GM23338 (cell line): ENCODE measurements around the gene NEU1.

Experiments
- CREB1 ChIP-seq: fragments of 250-450 bp; sonication (Bioruptor Pico); IDR thresholded peaks from 2 replicates; pipeline ENCODE4 v1.5.0; 2020; ENCODE audit warnings: low read depth, mild to moderate bottlenecking, moderate library complexity
- EZH2 ChIP-seq: fragments of 200-600 bp; sonication (generic); IDR thresholded peaks from one replicate; pipeline ENCODE4 v1.8.0; 2017; ENCODE audit warnings: antibody characterized with exemption, mild to moderate bottlenecking, low read depth; ENCODE audit not compliant: unreplicated experiment
- EZH2phosphoT487 ChIP-seq: fragments of 200-600 bp; sonication (generic); IDR thresholded peaks from one replicate; pipeline ENCODE4 v1.8.1; 2018; ENCODE audit warnings: antibody characterized with exemption; ENCODE audit not compliant: unreplicated experiment
- POLR2AphosphoS5 ChIP-seq: IDR thresholded peaks from 2 replicates; pipeline ENCODE4 v1.6.1; 2016; ENCODE audit warnings: antibody characterized with exemption, low read depth
- TF ChIP-seq, protein P1 (sequence below), 2 experiments: fragments of 200-600 bp in 1 of 2; sonication (generic) in 1 of 2; conservative IDR thresholded peaks; 2 replicates each; pipeline versions ENCODE4 v1.5.1 to v1.6.1; 2016 to 2017; ENCODE audit warnings: antibody characterized with exemption in 2 of 2, low read depth in 2 of 2, mild to moderate bottlenecking in 2 of 2, moderate library complexity in 1 of 2
- TF ChIP-seq, protein P2 (sequence below): IDR thresholded peaks from one replicate; pipeline ENCODE4 v1.6.1; 2018; ENCODE audit warnings: antibody characterized with exemption; ENCODE audit not compliant: unreplicated experiment

DNA sequence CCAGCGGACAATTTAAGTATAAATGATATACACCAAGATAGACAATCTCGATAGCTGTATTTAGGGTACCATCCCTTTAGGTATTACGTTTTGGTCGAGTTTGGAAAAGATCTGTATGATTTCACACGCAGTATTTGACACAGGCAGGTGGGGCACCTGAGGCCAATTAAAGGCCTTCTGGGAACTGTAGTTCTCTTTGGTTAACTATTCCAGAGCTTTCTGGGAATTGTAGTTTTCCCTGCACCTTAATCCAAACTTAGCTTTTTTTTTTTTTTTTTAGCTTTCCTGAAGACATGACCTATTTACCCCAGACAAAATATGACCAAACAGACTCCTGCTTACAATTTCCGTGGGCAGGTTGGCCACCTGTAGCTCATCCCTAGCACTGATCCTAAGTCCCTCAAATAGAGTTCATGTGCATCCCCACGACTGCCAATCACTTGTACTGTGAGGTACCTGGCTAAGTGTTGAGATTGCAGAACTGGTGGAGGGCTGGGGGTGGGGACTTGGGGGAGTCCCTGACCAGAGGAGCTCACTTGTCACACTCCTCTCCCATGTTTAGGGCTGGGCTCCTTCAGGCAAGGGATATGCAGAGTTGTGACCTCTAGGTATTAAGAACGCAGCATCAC is 35.9 kb upstream of the NEU1 start:
- TF ChIP-seq, protein P1, sequence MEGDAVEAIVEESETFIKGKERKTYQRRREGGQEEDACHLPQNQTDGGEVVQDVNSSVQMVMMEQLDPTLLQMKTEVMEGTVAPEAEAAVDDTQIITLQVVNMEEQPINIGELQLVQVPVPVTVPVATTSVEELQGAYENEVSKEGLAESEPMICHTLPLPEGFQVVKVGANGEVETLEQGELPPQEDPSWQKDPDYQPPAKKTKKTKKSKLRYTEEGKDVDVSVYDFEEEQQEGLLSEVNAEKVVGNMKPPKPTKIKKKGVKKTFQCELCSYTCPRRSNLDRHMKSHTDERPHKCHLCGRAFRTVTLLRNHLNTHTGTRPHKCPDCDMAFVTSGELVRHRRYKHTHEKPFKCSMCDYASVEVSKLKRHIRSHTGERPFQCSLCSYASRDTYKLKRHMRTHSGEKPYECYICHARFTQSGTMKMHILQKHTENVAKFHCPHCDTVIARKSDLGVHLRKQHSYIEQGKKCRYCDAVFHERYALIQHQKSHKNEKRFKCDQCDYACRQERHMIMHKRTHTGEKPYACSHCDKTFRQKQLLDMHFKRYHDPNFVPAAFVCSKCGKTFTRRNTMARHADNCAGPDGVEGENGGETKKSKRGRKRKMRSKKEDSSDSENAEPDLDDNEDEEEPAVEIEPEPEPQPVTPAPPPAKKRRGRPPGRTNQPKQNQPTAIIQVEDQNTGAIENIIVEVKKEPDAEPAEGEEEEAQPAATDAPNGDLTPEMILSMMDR (conservative IDR thresholded peaks at IDR 0.05; ENCODE audit: low read depth in 2 of 2): no peak
- TF ChIP-seq EZH2: no peak
- TF ChIP-seq, protein P2, sequence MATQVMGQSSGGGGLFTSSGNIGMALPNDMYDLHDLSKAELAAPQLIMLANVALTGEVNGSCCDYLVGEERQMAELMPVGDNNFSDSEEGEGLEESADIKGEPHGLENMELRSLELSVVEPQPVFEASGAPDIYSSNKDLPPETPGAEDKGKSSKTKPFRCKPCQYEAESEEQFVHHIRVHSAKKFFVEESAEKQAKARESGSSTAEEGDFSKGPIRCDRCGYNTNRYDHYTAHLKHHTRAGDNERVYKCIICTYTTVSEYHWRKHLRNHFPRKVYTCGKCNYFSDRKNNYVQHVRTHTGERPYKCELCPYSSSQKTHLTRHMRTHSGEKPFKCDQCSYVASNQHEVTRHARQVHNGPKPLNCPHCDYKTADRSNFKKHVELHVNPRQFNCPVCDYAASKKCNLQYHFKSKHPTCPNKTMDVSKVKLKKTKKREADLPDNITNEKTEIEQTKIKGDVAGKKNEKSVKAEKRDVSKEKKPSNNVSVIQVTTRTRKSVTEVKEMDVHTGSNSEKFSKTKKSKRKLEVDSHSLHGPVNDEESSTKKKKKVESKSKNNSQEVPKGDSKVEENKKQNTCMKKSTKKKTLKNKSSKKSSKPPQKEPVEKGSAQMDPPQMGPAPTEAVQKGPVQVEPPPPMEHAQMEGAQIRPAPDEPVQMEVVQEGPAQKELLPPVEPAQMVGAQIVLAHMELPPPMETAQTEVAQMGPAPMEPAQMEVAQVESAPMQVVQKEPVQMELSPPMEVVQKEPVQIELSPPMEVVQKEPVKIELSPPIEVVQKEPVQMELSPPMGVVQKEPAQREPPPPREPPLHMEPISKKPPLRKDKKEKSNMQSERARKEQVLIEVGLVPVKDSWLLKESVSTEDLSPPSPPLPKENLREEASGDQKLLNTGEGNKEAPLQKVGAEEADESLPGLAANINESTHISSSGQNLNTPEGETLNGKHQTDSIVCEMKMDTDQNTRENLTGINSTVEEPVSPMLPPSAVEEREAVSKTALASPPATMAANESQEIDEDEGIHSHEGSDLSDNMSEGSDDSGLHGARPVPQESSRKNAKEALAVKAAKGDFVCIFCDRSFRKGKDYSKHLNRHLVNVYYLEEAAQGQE: no peak
- no peak for TF ChIP-seq EZH2phosphoT487
- no peak for TF ChIP-seq CREB1 (CRISPR knock-in tag)
- TF ChIP-seq POLR2AphosphoS5: no peak; the same call in 1 of the 2 replicates
